ENCODE data around the gene HMOX2.

Gene HMOX2

DNA sequence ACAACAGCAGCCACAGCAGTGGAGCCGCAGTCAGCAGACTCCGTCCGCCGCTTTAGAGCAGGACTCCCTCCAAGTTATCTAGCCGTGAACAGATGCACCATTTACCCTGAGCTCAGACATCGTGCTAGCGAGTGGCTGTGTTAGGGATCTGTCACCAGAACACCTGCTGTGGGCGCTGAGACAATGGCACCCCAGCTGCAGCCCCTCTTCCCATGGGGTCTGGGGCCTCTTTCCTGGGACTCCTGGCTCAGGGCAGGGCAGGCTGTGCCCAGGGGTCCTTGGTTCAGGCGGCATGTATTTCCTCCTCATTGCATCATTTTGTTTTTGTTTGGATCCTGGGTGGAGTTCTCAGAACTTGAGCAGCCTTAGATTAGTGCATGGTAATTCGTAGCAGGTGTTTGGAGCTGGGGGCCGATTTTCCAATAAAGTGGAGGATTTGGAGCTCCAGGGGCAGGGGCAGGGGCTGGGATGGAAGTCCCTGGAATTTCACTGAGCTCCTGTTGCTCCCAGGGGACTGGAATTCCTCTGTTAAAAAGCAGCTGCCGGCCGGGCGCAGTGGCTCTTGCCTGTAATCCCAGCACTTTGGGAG, 25.2 kb upstream of the HMOX2 start (continued):
- TF ChIP-seq ZNF146 (tag by site-specific recombination; IDR thresholded peaks at IDR 0.05) (no peak), ZNF76 (tag by site-specific recombination; IDR thresholded peaks at IDR 0.05; ENCODE audit: borderline replicate concordance, low read depth) (no peak), ZNF626 (tag by site-specific recombination; IDR thresholded peaks at IDR 0.05) (no peak), ZNF791 (tag by site-specific recombination; IDR thresholded peaks at IDR 0.05) (no peak), ZNF514 (tag by site-specific recombination; IDR thresholded peaks at IDR 0.05) (0 out of 2 replicates have a peak, but pooled peaks have one; percentile 7), GLIS1 (tag by site-specific recombination; IDR thresholded peaks at IDR 0.05) (no peak), ZNF23 (tag by site-specific recombination; IDR thresholded peaks at IDR 0.05; ENCODE audit: borderline replicate concordance) (no peak), RBAK (tag by site-specific recombination; IDR thresholded peaks at IDR 0.05) (no peak), ZBTB20 (tag by site-specific recombination; IDR thresholded peaks at IDR 0.05) (peak; percentile 70), ZNF426 (tag by site-specific recombination; IDR thresholded peaks at IDR 0.05) (no peak), ZNF266 (tag by site-specific recombination; IDR thresholded peaks at IDR 0.05; ENCODE audit: low read depth) (no peak), KLF10 (tag by site-specific recombination; IDR thresholded peaks at IDR 0.05) (no peak), SALL2 (tag by site-specific recombination; IDR thresholded peaks at IDR 0.05; ENCODE audit: borderline replicate concordance) (no peak)
- TF ChIP-seq, protein P1, sequence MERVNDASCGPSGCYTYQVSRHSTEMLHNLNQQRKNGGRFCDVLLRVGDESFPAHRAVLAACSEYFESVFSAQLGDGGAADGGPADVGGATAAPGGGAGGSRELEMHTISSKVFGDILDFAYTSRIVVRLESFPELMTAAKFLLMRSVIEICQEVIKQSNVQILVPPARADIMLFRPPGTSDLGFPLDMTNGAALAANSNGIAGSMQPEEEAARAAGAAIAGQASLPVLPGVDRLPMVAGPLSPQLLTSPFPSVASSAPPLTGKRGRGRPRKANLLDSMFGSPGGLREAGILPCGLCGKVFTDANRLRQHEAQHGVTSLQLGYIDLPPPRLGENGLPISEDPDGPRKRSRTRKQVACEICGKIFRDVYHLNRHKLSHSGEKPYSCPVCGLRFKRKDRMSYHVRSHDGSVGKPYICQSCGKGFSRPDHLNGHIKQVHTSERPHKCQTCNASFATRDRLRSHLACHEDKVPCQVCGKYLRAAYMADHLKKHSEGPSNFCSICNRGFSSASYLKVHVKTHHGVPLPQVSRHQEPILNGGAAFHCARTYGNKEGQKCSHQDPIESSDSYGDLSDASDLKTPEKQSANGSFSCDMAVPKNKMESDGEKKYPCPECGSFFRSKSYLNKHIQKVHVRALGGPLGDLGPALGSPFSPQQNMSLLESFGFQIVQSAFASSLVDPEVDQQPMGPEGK (tag by site-specific recombination; IDR thresholded peaks at IDR 0.05): peak; percentile 47
- TF ChIP-seq, protein P2, sequence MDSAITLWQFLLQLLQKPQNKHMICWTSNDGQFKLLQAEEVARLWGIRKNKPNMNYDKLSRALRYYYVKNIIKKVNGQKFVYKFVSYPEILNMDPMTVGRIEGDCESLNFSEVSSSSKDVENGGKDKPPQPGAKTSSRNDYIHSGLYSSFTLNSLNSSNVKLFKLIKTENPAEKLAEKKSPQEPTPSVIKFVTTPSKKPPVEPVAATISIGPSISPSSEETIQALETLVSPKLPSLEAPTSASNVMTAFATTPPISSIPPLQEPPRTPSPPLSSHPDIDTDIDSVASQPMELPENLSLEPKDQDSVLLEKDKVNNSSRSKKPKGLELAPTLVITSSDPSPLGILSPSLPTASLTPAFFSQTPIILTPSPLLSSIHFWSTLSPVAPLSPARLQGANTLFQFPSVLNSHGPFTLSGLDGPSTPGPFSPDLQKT (IDR thresholded peaks at IDR 0.05; ENCODE audit: borderline replicate concordance, low read depth, low read length): no peak
- TF ChIP-seq, protein P3, sequence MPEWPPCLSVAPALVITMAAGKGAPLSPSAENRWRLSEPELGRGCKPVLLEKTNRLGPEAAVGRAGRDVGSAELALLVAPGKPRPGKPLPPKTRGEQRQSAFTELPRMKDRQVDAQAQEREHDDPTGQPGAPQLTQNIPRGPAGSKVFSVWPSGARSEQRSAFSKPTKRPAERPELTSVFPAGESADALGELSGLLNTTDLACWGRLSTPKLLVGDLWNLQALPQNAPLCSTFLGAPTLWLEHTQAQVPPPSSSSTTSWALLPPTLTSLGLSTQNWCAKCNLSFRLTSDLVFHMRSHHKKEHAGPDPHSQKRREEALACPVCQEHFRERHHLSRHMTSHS (tag by site-specific recombination; IDR thresholded peaks at IDR 0.05): no peak
- TF ChIP-seq, protein P4, sequence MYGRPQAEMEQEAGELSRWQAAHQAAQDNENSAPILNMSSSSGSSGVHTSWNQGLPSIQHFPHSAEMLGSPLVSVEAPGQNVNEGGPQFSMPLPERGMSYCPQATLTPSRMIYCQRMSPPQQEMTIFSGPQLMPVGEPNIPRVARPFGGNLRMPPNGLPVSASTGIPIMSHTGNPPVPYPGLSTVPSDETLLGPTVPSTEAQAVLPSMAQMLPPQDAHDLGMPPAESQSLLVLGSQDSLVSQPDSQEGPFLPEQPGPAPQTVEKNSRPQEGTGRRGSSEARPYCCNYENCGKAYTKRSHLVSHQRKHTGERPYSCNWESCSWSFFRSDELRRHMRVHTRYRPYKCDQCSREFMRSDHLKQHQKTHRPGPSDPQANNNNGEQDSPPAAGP (tag by site-specific recombination; IDR thresholded peaks at IDR 0.05): no peak
- TF ChIP-seq, protein P5, sequence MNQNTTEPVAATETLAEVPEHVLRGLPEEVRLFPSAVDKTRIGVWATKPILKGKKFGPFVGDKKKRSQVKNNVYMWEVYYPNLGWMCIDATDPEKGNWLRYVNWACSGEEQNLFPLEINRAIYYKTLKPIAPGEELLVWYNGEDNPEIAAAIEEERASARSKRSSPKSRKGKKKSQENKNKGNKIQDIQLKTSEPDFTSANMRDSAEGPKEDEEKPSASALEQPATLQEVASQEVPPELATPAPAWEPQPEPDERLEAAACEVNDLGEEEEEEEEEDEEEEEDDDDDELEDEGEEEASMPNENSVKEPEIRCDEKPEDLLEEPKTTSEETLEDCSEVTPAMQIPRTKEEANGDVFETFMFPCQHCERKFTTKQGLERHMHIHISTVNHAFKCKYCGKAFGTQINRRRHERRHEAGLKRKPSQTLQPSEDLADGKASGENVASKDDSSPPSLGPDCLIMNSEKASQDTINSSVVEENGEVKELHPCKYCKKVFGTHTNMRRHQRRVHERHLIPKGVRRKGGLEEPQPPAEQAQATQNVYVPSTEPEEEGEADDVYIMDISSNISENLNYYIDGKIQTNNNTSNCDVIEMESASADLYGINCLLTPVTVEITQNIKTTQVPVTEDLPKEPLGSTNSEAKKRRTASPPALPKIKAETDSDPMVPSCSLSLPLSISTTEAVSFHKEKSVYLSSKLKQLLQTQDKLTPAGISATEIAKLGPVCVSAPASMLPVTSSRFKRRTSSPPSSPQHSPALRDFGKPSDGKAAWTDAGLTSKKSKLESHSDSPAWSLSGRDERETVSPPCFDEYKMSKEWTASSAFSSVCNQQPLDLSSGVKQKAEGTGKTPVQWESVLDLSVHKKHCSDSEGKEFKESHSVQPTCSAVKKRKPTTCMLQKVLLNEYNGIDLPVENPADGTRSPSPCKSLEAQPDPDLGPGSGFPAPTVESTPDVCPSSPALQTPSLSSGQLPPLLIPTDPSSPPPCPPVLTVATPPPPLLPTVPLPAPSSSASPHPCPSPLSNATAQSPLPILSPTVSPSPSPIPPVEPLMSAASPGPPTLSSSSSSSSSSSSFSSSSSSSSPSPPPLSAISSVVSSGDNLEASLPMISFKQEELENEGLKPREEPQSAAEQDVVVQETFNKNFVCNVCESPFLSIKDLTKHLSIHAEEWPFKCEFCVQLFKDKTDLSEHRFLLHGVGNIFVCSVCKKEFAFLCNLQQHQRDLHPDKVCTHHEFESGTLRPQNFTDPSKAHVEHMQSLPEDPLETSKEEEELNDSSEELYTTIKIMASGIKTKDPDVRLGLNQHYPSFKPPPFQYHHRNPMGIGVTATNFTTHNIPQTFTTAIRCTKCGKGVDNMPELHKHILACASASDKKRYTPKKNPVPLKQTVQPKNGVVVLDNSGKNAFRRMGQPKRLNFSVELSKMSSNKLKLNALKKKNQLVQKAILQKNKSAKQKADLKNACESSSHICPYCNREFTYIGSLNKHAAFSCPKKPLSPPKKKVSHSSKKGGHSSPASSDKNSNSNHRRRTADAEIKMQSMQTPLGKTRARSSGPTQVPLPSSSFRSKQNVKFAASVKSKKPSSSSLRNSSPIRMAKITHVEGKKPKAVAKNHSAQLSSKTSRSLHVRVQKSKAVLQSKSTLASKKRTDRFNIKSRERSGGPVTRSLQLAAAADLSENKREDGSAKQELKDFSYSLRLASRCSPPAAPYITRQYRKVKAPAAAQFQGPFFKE (tag by site-specific recombination; IDR thresholded peaks at IDR 0.05; ENCODE audit: borderline replicate concordance): no peak

Data from HEK293 (cell line).